HUES48 (cell line): ENCODE measurements around the gene LHX4.

ENCODE experiments used
- H3K27ac ChIP-seq: one replicate; pipeline ENCODE4 v1.7.0; 2013; ENCODE audit warnings: low read depth, low read length, inconsistent platforms
- H3K27me3 ChIP-seq: 2 replicates; pipeline ENCODE4 v1.6.1; 2013; ENCODE audit warnings: mild to moderate bottlenecking, low read length; ENCODE audit not compliant: control insufficient read depth, insufficient read depth
- H3K36me3 ChIP-seq: 2 replicates; pipeline ENCODE4 v1.6.1; 2013; ENCODE audit warnings: low read length; ENCODE audit not compliant: control insufficient read depth, insufficient read depth
- H3K4me1 ChIP-seq: 2 replicates; pipeline ENCODE4 v1.6.1; 2013; ENCODE audit warnings: mild to moderate bottlenecking, low read length; ENCODE audit not compliant: control insufficient read depth, insufficient read depth
- H3K4me3 ChIP-seq: 2 replicates; pipeline ENCODE4 v1.5.1; 2013; ENCODE audit warnings: mild to moderate bottlenecking, low read depth, low read length
- H3K9ac ChIP-seq: 2 replicates; pipeline ENCODE4 v1.6.1; 2013; ENCODE audit warnings: mild to moderate bottlenecking, low read depth, low read length, moderate library complexity
- H3K9me3 ChIP-seq: 2 replicates; pipeline ENCODE4 v1.6.1; 2013; ENCODE audit warnings: low read length; ENCODE audit not compliant: control insufficient read depth, insufficient read depth

Gene LHX4

GRCh38 chr1:180260541-180260940 lies 30.5 kb downstream of the LHX4 start:
- Histone ChIP-seq H3K4me3 (no peak overlapping the region), H3K9ac (no peak overlapping the region), H3K36me3 (no peaks in the 10 kb centered on the region), H3K4me1 (peaks cover 12% of the 10 kb centered on the region), H3K9me3 (no peaks in the 10 kb centered on the region), H3K27me3 (no peaks in the 10 kb centered on the region), H3K27ac (no peak overlapping the region)

GRCh38 chr1:180261030-180261429 lies 31.0 kb downstream of the LHX4 start:
- Histone ChIP-seq H3K4me1 (peaks cover 14% of the 10 kb centered on the region), H3K27me3 (no peaks in the 10 kb centered on the region), H3K9me3 (no peaks in the 10 kb centered on the region), H3K36me3 (no peaks in the 10 kb centered on the region), H3K27ac (no peak overlapping the region), H3K9ac (no peak overlapping the region), H3K4me3 (no peak overlapping the region)

- no peak overlapping the region for H3K4me3 ChIP-seq
- H3K4me1 ChIP-seq = peaks cover 14% of the 10 kb centered on the region
- no peaks in the 10 kb centered on the region for H3K27me3 ChIP-seq
- no peak overlapping the region for H3K9ac ChIP-seq
- H3K36me3 ChIP-seq = no peaks in the 10 kb centered on the region
- H3K27ac ChIP-seq = no peak overlapping the region
- no peaks in the 10 kb centered on the region for H3K9me3 ChIP-seq
Measured at GRCh38 chr1:180261524-180262155, 31.6 kb downstream of the LHX4 start.

GRCh38 chr1:180262628-180263488 lies 32.8 kb downstream of the LHX4 start:
- Histone ChIP-seq H3K9ac (no peak overlapping the region), H3K4me1 (peaks cover 15% of the 10 kb centered on the region), H3K27ac (no peak overlapping the region), H3K27me3 (no peaks in the 10 kb centered on the region), H3K9me3 (no peaks in the 10 kb centered on the region), H3K36me3 (no peaks in the 10 kb centered on the region), H3K4me3 (no peak overlapping the region)

- no peak overlapping the region for H3K27ac ChIP-seq
- H3K9ac ChIP-seq = no peak overlapping the region
- H3K36me3 ChIP-seq = no peaks in the 10 kb centered on the region
- H3K4me1 ChIP-seq = peaks cover 31% of the 10 kb centered on the region
- no peaks in the 10 kb centered on the region for H3K9me3 ChIP-seq
- no peaks in the 10 kb centered on the region for H3K27me3 ChIP-seq
- H3K4me3 ChIP-seq = no peak overlapping the region
Measured at GRCh38 chr1:180264595-180264994, 34.5 kb downstream of the LHX4 start.

GRCh38 chr1:180265201-180265600 lies 35.1 kb downstream of the LHX4 start:
- Histone ChIP-seq H3K9ac (no peak overlapping the region), H3K4me1 (peaks cover 37% of the 10 kb centered on the region), H3K27me3 (no peaks in the 10 kb centered on the region), H3K4me3 (no peak overlapping the region), H3K27ac (no peak overlapping the region), H3K9me3 (no peaks in the 10 kb centered on the region), H3K36me3 (no peaks in the 10 kb centered on the region)

GRCh38 chr1:180265871-180266270 lies 35.8 kb downstream of the LHX4 start:
- no peak overlapping the region for H3K4me3 ChIP-seq
- H3K9me3 ChIP-seq = no peaks in the 10 kb centered on the region
- no peaks in the 10 kb centered on the region for H3K36me3 ChIP-seq
- peaks cover 42% of the 10 kb centered on the region for H3K4me1 ChIP-seq
- no peak overlapping the region for H3K9ac ChIP-seq
- no peaks in the 10 kb centered on the region for H3K27me3 ChIP-seq
- no peak overlapping the region for H3K27ac ChIP-seq

- no peaks in the 10 kb centered on the region for H3K9me3 ChIP-seq
- H3K9ac ChIP-seq = no peak overlapping the region
- peaks cover 49% of the 10 kb centered on the region for H3K4me1 ChIP-seq
- no peaks in the 10 kb centered on the region for H3K27me3 ChIP-seq
- no peak overlapping the region for H3K4me3 ChIP-seq
- no peak overlapping the region for H3K27ac ChIP-seq
- H3K36me3 ChIP-seq = no peaks in the 10 kb centered on the region
Measured at GRCh38 chr1:180266275-180267210, 36.5 kb downstream of the LHX4 start.

GRCh38 chr1:180267211-180267561 lies 37.1 kb downstream of the LHX4 start:
- Histone ChIP-seq H3K27ac (no peak overlapping the region), H3K9ac (no peak overlapping the region), H3K4me1 (peaks cover 55% of the 10 kb centered on the region), H3K4me3 (no peak overlapping the region), H3K27me3 (no peaks in the 10 kb centered on the region), H3K36me3 (no peaks in the 10 kb centered on the region), H3K9me3 (no peaks in the 10 kb centered on the region)

- no peaks in the 10 kb centered on the region for H3K9me3 ChIP-seq
- peak overlapping the region; percentile 34 for H3K27ac ChIP-seq
- no peaks in the 10 kb centered on the region for H3K27me3 ChIP-seq
- no peaks in the 10 kb centered on the region; the same call in 1 of the 2 replicates for H3K36me3 ChIP-seq
- no peak overlapping the region for H3K9ac ChIP-seq
- H3K4me1 ChIP-seq = peaks cover 57% of the 10 kb centered on the region
- no peak overlapping the region for H3K4me3 ChIP-seq
Measured at GRCh38 chr1:180267761-180268555, 37.9 kb downstream of the LHX4 start.
